ENCODE results near the gene LRRC27.

DNA sequence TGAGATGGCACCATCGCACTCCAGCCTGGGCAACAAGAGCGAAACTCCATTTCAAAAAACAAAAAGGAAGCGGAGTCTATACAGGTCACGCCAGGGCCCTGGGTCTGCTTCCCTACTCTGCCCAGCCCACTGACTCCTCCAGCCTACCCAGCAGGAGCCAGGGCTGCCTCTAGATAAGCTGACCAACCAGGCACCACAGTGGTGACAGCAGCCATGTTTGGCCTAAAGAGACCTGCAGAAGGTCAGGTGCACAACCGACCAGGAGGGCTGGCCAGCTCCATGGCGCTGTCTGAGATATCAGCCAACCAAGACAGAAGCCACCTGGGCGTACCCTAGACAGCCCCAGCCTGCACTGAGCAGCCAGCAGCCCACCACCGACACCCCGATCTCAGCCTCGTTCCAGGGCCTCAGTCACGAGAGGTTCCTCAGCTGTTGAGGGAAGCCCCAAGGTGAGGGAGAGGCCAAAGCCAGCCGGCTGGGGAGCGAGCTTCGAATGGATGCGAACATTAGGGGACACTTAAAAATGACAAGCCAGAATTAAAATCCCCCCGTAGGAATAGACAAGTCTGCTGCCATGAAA lies 40.6 kb downstream of the LRRC27 start:
- TF ChIP-seq, protein P1, sequence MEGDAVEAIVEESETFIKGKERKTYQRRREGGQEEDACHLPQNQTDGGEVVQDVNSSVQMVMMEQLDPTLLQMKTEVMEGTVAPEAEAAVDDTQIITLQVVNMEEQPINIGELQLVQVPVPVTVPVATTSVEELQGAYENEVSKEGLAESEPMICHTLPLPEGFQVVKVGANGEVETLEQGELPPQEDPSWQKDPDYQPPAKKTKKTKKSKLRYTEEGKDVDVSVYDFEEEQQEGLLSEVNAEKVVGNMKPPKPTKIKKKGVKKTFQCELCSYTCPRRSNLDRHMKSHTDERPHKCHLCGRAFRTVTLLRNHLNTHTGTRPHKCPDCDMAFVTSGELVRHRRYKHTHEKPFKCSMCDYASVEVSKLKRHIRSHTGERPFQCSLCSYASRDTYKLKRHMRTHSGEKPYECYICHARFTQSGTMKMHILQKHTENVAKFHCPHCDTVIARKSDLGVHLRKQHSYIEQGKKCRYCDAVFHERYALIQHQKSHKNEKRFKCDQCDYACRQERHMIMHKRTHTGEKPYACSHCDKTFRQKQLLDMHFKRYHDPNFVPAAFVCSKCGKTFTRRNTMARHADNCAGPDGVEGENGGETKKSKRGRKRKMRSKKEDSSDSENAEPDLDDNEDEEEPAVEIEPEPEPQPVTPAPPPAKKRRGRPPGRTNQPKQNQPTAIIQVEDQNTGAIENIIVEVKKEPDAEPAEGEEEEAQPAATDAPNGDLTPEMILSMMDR (IDR thresholded peaks at IDR 0.05): no peak
- TF ChIP-seq EZH2 (IDR thresholded peaks at IDR 0.05; ENCODE audit: borderline replicate concordance, insufficient read depth, low read depth, low read length, poor library complexity, severe bottlenecking): no peak
